GM19043 (cell line): Measurements from ENCODE around the gene SF3B1.
"Not testable (repeated sequence)": the region's sequence is repeated elsewhere in the genome, so short reads cannot be mapped to it uniquely, and the experiment has no call there.

ENCODE experiments used
- ATAC-seq: cut with Tn5 transposase; IDR thresholded peaks from one replicate; pipeline ENCODE4 v1.9.1; 2021; ENCODE audit warnings: low read depth; ENCODE audit not compliant: unreplicated experiment

The SF3B1 gene

GRCh38 chr2:197437380-197437779 is 2.6 kb upstream of the SF3B1 start:
- no peak for ATAC-seq

- peak; percentile 2 for ATAC-seq
These were observed 981 bp upstream of the SF3B1 start for GRCh38 chr2:197435598-197436420.

DNA sequence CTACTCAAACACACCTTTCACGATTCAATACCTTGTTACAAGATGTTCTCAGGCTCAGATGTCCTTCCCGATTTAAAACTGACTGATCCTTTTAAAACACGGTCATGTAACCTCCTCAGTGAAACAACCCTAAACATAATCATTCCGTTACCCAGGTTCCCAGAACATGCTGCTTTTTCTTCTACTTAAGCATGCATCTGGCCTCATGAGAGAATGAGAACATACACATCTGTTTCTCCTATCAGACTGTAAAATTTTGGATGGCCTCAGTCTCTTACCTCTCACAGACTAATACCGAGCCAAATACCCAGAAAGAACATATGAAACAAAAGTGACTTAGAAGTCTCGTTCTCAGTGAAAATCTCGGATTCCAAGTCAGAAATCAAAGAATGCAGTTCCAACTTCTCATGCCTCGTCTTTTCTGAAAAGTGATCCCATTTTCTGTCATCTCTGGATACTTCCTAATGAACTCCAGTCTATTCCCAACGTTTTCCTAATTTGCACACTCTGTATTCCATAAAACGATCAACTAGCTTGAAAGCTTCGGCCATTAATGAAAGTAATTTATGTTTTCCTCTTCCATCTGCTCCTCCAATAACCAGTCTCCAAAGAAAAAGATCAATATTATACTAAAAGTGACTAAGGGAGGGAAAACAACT is 919 bp downstream of the SF3B1 start:
- no peak for ATAC-seq

DNA sequence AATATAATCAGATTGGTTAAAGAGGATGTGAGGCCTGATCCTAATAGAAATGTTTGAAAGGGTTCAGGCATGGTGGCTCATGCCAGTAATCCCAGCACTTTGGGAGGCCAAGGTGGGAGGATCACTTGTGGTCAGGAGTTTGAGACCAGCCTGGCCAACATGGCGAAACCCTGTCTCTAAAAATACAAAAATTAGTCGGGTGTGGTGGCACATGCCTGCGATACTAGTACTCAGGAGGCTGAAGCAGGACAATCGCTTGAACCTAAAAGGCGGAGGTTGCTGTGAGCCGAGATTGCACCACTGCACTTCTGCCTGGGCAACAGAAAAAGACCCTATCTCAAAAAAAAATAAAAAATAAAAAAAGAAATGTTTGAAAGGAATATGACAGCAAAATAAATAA is 2.3 kb downstream of the SF3B1 start:
- ATAC-seq: not testable (repeated sequence)

GRCh38 chr2:197431858-197432257 is 3.0 kb downstream of the SF3B1 start:
- ATAC-seq: no peak

DNA sequence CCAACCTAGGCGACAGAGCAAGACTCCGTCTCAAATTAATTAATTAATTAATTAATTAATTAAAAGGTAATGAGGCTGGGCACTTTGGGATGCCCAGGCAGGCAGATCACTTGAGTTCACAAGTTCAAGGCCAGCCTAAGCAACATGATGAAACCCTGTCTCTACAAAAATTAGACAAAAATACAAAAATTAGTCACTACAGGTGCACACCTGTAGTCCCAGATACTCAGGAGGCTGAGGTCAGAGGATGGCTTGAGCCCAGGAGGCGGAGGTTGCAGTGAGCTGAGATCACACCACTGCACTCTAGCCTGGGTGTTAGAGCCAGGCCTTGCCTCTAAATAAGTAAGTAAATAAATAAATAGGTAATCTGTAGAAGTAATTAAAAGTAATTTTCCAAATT is 6.8 kb downstream of the SF3B1 start:
- ATAC-seq: no peak

DNA sequence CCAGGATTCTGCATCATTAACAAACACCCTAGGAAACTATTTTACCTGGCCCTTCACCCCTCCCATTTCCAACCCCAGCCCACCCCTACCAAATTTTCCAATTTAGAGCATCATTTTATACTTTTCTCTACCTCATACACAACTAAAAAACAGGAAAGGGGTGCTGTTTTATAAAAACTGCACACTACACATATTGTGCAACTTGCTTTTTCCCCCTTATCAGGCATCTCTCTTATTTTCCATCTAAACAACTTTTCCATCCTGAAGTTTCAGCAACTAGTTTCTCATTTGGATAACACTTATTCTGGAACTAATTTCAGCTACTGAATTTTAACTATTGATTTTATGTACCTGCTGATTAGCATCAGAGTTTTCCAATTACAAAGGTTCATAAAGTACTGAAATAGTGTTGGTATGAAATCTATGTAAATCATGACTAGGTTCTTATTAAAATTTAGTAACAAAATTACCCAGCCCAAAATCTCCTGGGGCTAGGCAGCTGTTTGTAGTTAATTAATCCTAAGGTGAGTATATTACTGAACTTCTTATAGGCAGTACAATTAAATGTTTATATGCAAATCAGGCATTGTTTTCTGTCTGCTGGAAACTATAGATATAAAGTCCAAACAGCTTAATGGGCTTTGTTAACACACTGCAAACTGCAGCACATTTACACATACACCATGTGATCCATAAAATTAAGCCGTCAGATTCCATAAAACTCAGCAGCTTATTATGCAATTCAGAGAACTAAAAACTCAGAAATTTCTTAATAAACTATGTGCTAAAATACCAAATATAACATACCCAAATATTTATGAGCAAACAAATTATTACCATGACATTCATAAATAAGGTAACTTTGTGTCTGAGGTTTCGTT is 7.9 kb downstream of the SF3B1 start:
- ATAC-seq: no peak

- ATAC-seq: no peak
These were observed 9.3 kb downstream of the SF3B1 start for GRCh38 chr2:197425550-197425949.

- no peak for ATAC-seq
These were observed 11.5 kb downstream of the SF3B1 start for GRCh38 chr2:197423307-197423706.

- ATAC-seq: no peak
These were observed 15.4 kb downstream of the SF3B1 start for GRCh38 chr2:197419438-197419837.

DNA sequence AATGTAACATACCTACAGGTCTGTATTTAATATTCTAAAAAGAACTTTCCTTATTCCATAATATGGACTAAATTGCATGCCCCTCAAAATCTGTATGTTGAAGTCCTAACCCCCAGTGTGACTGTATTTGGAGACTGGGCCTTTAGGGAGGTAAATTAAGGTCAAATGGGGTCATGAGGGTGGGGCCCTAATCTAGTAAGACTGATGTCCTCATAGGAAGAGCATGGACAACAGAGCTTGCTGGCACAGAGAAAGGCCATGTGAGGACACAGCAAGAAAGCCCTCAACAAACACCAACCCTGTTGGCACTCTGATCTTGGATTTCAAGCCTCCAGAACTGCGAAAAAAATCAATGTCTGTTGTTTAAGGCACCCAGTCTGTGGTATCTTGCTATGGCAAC is 18.6 kb downstream of the SF3B1 start:
- ATAC-seq: no peak

GRCh38 chr2:197414515-197414914 is 20.3 kb downstream of the SF3B1 start:
- ATAC-seq: no peak

DNA sequence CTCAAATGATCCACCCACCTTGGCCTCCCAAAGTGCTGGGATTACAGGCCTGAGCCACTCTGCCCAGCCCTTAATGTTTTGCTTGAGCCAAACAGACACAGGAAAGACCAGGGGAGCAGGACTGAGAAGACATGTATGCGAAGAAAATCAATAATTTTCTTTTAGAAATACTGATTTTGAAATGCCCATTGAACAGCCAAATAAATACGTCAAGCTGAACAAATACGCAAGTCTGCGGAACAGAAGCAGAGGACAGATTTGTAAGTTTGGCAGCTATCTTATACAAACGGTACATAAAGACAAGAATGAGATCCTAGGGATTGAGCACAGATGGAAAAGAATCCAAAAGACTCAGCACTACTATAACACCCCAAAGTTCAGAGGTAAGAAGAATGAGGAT is 20.8 kb downstream of the SF3B1 start:
- no peak for ATAC-seq

- ATAC-seq: no peak
These were observed 29.2 kb downstream of the SF3B1 start for GRCh38 chr2:197405582-197405981.

DNA sequence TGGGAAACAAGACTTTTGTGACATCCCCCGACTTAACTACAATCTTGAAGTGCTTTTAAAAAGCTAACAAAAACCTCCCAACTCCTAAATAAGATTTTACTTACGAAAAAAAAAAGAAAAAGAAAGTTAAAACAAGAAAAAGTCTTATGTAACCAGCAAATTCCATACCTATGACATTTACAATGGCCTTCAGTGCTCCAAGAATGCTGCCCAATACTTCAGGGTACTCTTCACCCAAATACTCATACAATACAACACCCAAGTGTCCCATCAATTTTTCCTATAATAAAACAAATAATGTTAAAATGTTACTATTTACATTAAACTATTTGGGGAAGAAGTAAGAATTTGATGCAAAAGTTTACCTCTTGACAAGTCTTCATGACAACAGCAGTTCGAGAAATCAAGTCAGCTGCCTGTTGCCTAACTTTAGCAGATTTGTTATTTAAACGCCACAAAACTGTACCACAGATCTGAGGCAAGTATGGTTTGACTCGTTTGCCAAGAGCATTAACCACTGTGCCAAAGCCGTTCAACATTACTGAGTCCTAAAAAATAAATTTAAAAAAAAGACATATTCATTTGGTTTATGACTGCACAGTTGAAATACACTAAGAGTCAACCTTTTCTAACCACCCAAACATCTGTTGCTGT is 34.8 kb downstream of the SF3B1 start:
- ATAC-seq: no peak

DNA sequence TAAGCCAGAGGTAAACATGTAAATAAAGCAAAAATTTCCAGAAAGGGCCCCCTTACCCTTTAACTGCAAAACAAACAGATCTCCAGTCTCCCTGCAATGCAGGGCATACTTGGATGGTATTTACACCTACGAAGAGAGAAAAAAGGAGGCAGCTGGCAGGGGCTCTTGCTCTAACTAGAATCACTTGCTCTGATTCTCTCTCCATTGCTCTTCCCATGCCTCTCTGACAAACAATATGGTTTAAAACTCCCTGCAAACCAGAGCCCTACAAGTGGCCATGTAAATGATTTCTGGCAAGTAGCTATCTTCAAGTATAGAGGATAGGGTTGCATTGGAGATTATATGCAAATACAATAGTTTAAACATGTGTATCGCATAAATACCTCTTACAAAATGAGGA is 35.9 kb downstream of the SF3B1 start:
- no peak for ATAC-seq

- no peak for ATAC-seq
These were observed 43.6 kb downstream of the SF3B1 start for GRCh38 chr2:197391220-197391717.

- ATAC-seq: no peak
These were observed 45.8 kb downstream of the SF3B1 start for GRCh38 chr2:197388866-197389587.

DNA sequence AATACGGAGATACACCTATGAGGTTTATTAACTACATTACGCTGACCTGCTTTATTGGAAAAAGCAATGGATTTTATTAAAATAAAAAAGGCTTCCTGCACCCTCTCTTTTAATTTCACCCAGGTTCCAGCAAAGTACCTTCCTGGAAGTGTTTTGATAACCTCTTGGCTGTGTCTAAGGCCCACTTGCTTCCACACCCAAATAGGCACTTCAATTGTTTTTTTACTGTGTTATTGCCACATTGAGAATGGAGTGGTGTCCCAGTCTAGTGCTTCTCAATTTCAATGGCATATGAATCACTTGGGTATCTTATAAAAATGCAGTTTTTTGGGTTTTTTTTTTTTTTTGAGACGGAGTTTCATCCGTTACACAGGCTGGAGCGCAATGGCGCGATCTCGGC is 47.6 kb downstream of the SF3B1 start:
- no peak for ATAC-seq

DNA sequence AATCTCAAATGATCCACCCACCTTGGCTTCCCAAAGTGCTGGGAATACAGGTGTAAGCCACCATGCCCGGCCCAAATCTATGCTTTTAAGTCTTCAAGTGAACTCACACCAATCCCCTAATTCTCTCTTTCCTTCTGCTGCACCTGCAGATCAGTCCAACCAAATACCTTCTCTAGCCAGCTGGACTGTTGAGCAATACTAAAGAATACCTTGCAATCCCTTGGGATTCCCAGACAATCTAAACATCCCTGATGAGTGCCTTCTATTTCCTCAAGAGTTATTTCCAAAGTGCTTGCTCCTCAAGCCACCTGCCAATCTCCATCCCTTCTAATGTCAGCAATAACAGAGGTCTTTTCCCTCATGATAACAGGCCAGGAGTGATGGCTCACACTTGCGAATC is 48.6 kb downstream of the SF3B1 start:
- no peak for ATAC-seq
